K562 (cell line): ENCODE measurements around the gene TP73. TPM values are rescaled to one million over a fixed set of nuclear protein-coding genes. Genes with fewer than 3 reads are reported as not detected.

Experiments
- ATAC-seq: fragments of 200-7000 bp; cut with Tn5 transposase; 3 replicates; pipeline ENCODE4 v1.9.1; 2020; ENCODE audit warnings: moderate library complexity
- BruUV-seq: library from RNA; stranded (reverse); fragments of 400-500 nt; replicated peaks from 2 replicates; lab custom pipeline; 2021; lab: Mats Ljungman, UMichigan
- CTCF ChIA-PET: fragments of 300-600 bp; formaldehyde crosslinking; extraction: SDS; loops from one replicate; lab custom pipeline; 2021; ENCODE audit warnings: low intra/inter-chr PET ratio; lab: Yijun Ruan, JAX
- POLR2A ChIA-PET: fragments of 300-600, 350-650 bp; sonication (Branson Sonifier 250); formaldehyde crosslinking; extraction: SDS; loops from one replicate; lab custom pipeline; 2021; ENCODE audit warnings: antibody characterized with exemption, inconsistent platforms; lab: Yijun Ruan, JAX
- DNase-seq, 4 experiments: peaks; one replicate each; pipeline versions ENCODE4 v3.0.0 to v3.0.0-alpha.2; 2011 to 2018; ENCODE audit warnings: low spot score in 3 of 4, mixed read lengths in 3 of 4; ENCODE audit errors: extremely low read depth in 1 of 4
- FAIRE-seq: peaks from 2 replicates; lab custom pipeline; 2011; peaks lifted over from hg19 to GRCh38; lab: Jason Lieb, UNC
- H2AFZ ChIP-seq: 2 replicates; pipeline ENCODE4 v1.6.0; 2011; ENCODE audit warnings: low read depth, low read length, control low read depth, inconsistent platforms
- H3K27ac ChIP-seq: fragments of 200-600 bp; 3 replicates; pipeline ENCODE4 v1.8.0; 2011; ENCODE audit warnings: low read depth, mild to moderate bottlenecking, control low read depth, inconsistent platforms, low read length, moderate library complexity, mixed read lengths; ENCODE audit errors: extremely low read depth
- H3K27me3 ChIP-seq, 2 experiments: fragments of 300-600 bp in 1 of 2; 2 replicates in 1 of 2; 3 replicates in 1 of 2; pipeline versions ENCODE4 v1.6.0 to v1.8.0; 2011; ENCODE audit warnings: inconsistent platforms in 2 of 2, low read length in 2 of 2, mild to moderate bottlenecking in 1 of 2, mixed read lengths in 1 of 2, moderate library complexity in 1 of 2; ENCODE audit not compliant: control insufficient read depth in 2 of 2, insufficient read depth in 2 of 2
- H3K36me3 ChIP-seq: fragments of 300-600 bp; 3 replicates; pipeline ENCODE4 v1.8.0; 2011; ENCODE audit warnings: mild to moderate bottlenecking, low read length, inconsistent platforms; ENCODE audit not compliant: control insufficient read depth, insufficient read depth
- H3K4me1 ChIP-seq, 2 experiments: fragments of 200-600 bp in 1 of 2; replicated peaks in 1 of 2; 2 replicates in 1 of 2; 3 replicates in 1 of 2; pipeline versions ENCODE4 v1.5.1 to v1.8.0; 2011; ENCODE audit warnings: inconsistent platforms in 2 of 2, low read length in 2 of 2, mild to moderate bottlenecking in 1 of 2, mixed read lengths in 1 of 2, moderate library complexity in 1 of 2; ENCODE audit not compliant: control insufficient read depth in 2 of 2, insufficient read depth in 2 of 2
- H3K4me2 ChIP-seq: 2 replicates; pipeline ENCODE4 v1.6.1; 2011; ENCODE audit warnings: low read length, control low read depth, inconsistent platforms, mixed read lengths; ENCODE audit not compliant: insufficient read depth
- H3K4me3 ChIP-seq: fragments of 200-600 bp; sonication (generic), shearing (Covaris generic); 2 replicates; pipeline ENCODE4 v1.5.1; 2016; ENCODE audit warnings: control low read depth, inconsistent platforms
- H3K79me2 ChIP-seq: fragments of 200-600 bp; 3 replicates; pipeline ENCODE4 v1.8.0; 2011; ENCODE audit warnings: low read length, inconsistent platforms; ENCODE audit not compliant: control insufficient read depth, insufficient read depth
- H3K9ac ChIP-seq, 2 experiments: 2 replicates each; pipeline versions ENCODE4 v1.6.0 to v1.6.1; 2011; ENCODE audit warnings: low read depth in 2 of 2, low read length in 2 of 2, control low read depth in 1 of 2, inconsistent platforms in 1 of 2, mild to moderate bottlenecking in 1 of 2, mixed read lengths in 1 of 2; ENCODE audit not compliant: insufficient read depth in 1 of 2
- H3K9me1 ChIP-seq: one replicate; pipeline ENCODE4 v1.6.0; 2011; ENCODE audit warnings: inconsistent platforms, mild to moderate bottlenecking, low read length, moderate library complexity; ENCODE audit not compliant: control insufficient read depth, insufficient read depth
- H3K9me3 ChIP-seq: replicated peaks from 2 replicates; pipeline ENCODE4 v1.5.1; 2011; ENCODE audit warnings: low read depth, low read length, inconsistent platforms; ENCODE audit not compliant: control insufficient read depth, insufficient read depth
- H4K20me1 ChIP-seq: replicated peaks from 2 replicates; pipeline ENCODE4 v1.6.1; 2011; ENCODE audit warnings: low read length, inconsistent platforms, mixed read lengths; ENCODE audit not compliant: control insufficient read depth, insufficient read depth
- ATF6 ChIP-seq: sonication (generic); formaldehyde crosslinking; IDR thresholded peaks from 2 replicates; pipeline ENCODE4 v1.4.0; 2020; ENCODE audit warnings: mild to moderate bottlenecking, missing genetic modification reagents
- BRCA1 ChIP-seq, 2 experiments: fragments of 450-650 bp in 1 of 2; sonication (generic) in 1 of 2; formaldehyde crosslinking in 1 of 2; IDR thresholded peaks; 2 replicates each; pipeline versions ENCODE4 v1.5.0 to v1.6.1; 2017 to 2020; ENCODE audit warnings: mild to moderate bottlenecking in 1 of 2, missing genetic modification reagents in 1 of 2
- CAMTA2 ChIP-seq: fragments of 250-450 bp; sonication (Bioruptor Pico); conservative IDR thresholded peaks from 2 replicates; pipeline ENCODE4 v1.5.1; 2022
- CSDE1 ChIP-seq, 2 experiments: fragments of 450-650 bp; IDR thresholded peaks; 2 replicates each; pipeline ENCODE4 v1.6.1; 2016; ENCODE audit warnings: mild to moderate bottlenecking in 1 of 2
- FIP1L1 ChIP-seq: fragments of 200-400 bp; formaldehyde crosslinking; IDR thresholded peaks from 2 replicates; pipeline ENCODE4 v1.6.1; 2018; ENCODE audit warnings: mild to moderate bottlenecking, low read depth, low read length; ENCODE audit not compliant: poor library complexity, severe bottlenecking
- KDM4B ChIP-seq, 2 experiments: fragments of 450-650 bp in 1 of 2; sonication (generic) in 1 of 2; IDR thresholded peaks; 2 replicates each; pipeline ENCODE4 v1.6.1; 2016 to 2017; ENCODE audit warnings: borderline replicate concordance in 2 of 2, antibody characterized with exemption in 1 of 2, low read depth in 1 of 2, mild to moderate bottlenecking in 1 of 2
- MEIS2 ChIP-seq: fragments of 450-650 bp; IDR thresholded peaks from 2 replicates; pipeline ENCODE4 v1.6.1; 2014; ENCODE audit warnings: mild to moderate bottlenecking; ENCODE audit not compliant: partially characterized antibody
- MXI1 ChIP-seq: IDR thresholded peaks from 2 replicates; pipeline ENCODE4 v1.6.1; 2011; ENCODE audit warnings: low read depth, mild to moderate bottlenecking, improper control_type of control experiment, low read length
- PHF20 ChIP-seq: fragments of 450-650 bp; IDR thresholded peaks from 2 replicates; pipeline ENCODE4 v1.6.1; 2018; ENCODE audit not compliant: partially characterized antibody
- ZFP30 ChIP-seq: fragments of 250-450 bp; sonication (Bioruptor Pico); IDR thresholded peaks from 2 replicates; pipeline ENCODE4 v1.8.0; 2022; ENCODE audit warnings: moderate library complexity, mild to moderate bottlenecking, inconsistent platforms, borderline replicate concordance
- ZNF143 ChIP-seq: sonication (generic); formaldehyde crosslinking; IDR thresholded peaks from 2 replicates; pipeline ENCODE4 v1.9.0; 2022; ENCODE audit warnings: mild to moderate bottlenecking, missing genetic modification reagents
- ZNF197 ChIP-seq: fragments of 200-800 bp; sonication (Bioruptor generic); IDR thresholded peaks from 2 replicates; pipeline ENCODE4 v1.6.1; 2016; ENCODE audit warnings: low read depth, missing genetic modification characterization, missing compliant biosample characterization
- ZNF507 ChIP-seq: conservative IDR thresholded peaks from 2 replicates; pipeline ENCODE4 v1.6.1; 2017; ENCODE audit warnings: missing genetic modification characterization, missing compliant biosample characterization
- ZNF609 ChIP-seq: sonication (generic); formaldehyde crosslinking; IDR thresholded peaks from 2 replicates; pipeline ENCODE4 v1.8.1; 2023; ENCODE audit warnings: missing genetic modification reagents, mild to moderate bottlenecking, borderline replicate concordance
- ZNF830 ChIP-seq: fragments of 250-450 bp; sonication (Bioruptor Pico); IDR thresholded peaks from 2 replicates; pipeline ENCODE4 v1.5.0; 2021; ENCODE audit warnings: mild to moderate bottlenecking
- WGBS: fragments of 100-300 bp; shearing (Covaris generic); methylation state at CpG from one replicate; pipeline ENCODE4 v1.1.6; 2016; ENCODE audit warnings: low coverage, mixed read lengths; ENCODE audit not compliant: insufficient coverage; ENCODE audit errors: missing lambda C conversion rate; 5-methylcytosine and 5-hydroxymethylcytosine counted together
- in situ Hi-C: fragments of 300-500 bp; cut with MboI; formaldehyde crosslinking; loops from 4 replicates; pipeline ENCODE4 v1.15.0; 2018; ENCODE audit warnings: inconsistent platforms, mixed read lengths
- intact Hi-C: fragments of 100-400 bp; cut with micrococcal nuclease; formaldehyde crosslinking; loops from 2 replicates; pipeline ENCODE4 v1.14.2; 2022
- polyA plus RNA-seq, 8 experiments: library from polyadenylated mRNA; depleted of rRNA in 4 of 8; stranded (reverse) in 5 of 8; unstranded in 3 of 8; fragments of >200 nt; fragmentation: Nextera tagmentation in 2 of 8; fragmentation: Illumina TruSeq in 1 of 8; extraction: Ambion mirVana in 2 of 8; extraction: Trizol in 1 of 8; gene quantifications; 2 replicates each; pipeline versions ENCODE4 v1.2.1 to v1.2.3, GENCODE V29; 2011 to 2014; ENCODE audit warnings: inconsistent platforms in 1 of 8, missing spikeins in 1 of 8
- total RNA-seq, 7 experiments: library from RNA; depleted of rRNA in 6 of 7; stranded (reverse); fragments of >200 nt in 6 of 7; fragmentation: Illumina TruSeq in 2 of 7; extraction: Trizol in 2 of 7; gene quantifications; 2 replicates each; pipeline versions ENCODE4 v1.2.1 to v1.2.3, GENCODE V29; 2011 to 2021; ENCODE audit warnings: low replicate concordance in 1 of 7

TP73 gene
- total and polyA plus RNA-seq, 9 of the 15 experiments (the other 6 are each of a cell fraction or from before 2014, with no cell fraction given) = 0.07 to 1.6 (median 0.40) TPM; not detected in 2

- Histone ChIP-seq H3K27ac (peak overlapping the region; percentile 66), H3K79me2 (peaks cover 36% of the 10 kb centered on the region), H4K20me1 (no peaks in the 10 kb centered on the region), H3K27me3 (no peaks in the 10 kb centered on the region), H3K9me1 (peaks cover 5% of the 10 kb centered on the region), H3K9me3 (no peaks in the 10 kb centered on the region), H3K9ac (peak overlapping the region; percentile 60 to 84), H2AFZ (no peak overlapping the region), H3K4me2 (peak overlapping the region; percentile 92; the same call in 1 of the 2 replicates), H3K4me3 (no peak overlapping the region), H3K4me1 (peaks cover 19 to 80% of the 10 kb centered on the region in 2 experiments), H3K36me3 (peaks cover 36% of the 10 kb centered on the region)
- BruUV-seq = no TSS peak
- ATAC-seq = no peak
- POLR2A ChIA-PET = interaction anchor here (0.6 to 2.3 kb wide), 10 partner anchors 8 to 218 kb away, joined by 3 to 14 read pairs (median 4); partner anchors contain the start of gene LRRC47
- in situ Hi-C loops = no loop called here
- FAIRE-seq = peak; percentile 68
- intact Hi-C loops = loop anchor here (5.0 kb wide), 1 partner anchor 81 kb away; the partner anchor contains the start of genes CEP104 and DFFB
- CTCF ChIA-PET = no interaction called here
- peak in 1 of 4 experiments; percentile 23 for DNase-seq
- WGBS = 64% methylated on average over 15 of the region's 21 CpGs
- no peak for TF ChIP-seq ATF6 (CRISPR knock-in tag)
- TF ChIP-seq MEIS2 = no peak
- TF ChIP-seq ZNF507 (tag) = no peak
- no peak for TF ChIP-seq CSDE1 (IDR thresholded peaks at IDR 0.05)
- TF ChIP-seq PHF20 = no peak
- TF ChIP-seq ZNF143 (CRISPR knock-in tag) = no peak
- TF ChIP-seq BRCA1 (IDR thresholded peaks at IDR 0.05) = no peak
- TF ChIP-seq BRCA1 (CRISPR knock-in tag; IDR thresholded peaks at IDR 0.05) = no peak
- no peak for TF ChIP-seq ZNF609 (CRISPR knock-in tag)
- TF ChIP-seq ZFP30 (CRISPR knock-in tag) = no peak
- no peak for TF ChIP-seq ZNF830 (CRISPR knock-in tag)
- TF ChIP-seq KDM4B (IDR thresholded peaks at IDR 0.05; ENCODE audit: borderline replicate concordance in 2 of 2, low read depth in 1 of 2) = no peak
- TF ChIP-seq FIP1L1 = no peak
- TF ChIP-seq CAMTA2 (CRISPR knock-in tag) = no peak
- TF ChIP-seq MXI1 = no peak
- TF ChIP-seq ZNF197 (CRISPR knock-in tag) = no peak
These were observed 124.1 kb downstream of the TP73 start for GRCh38 chr1:3776231-3776961.
